ENCODE data around the gene MGAT1. TPM values are rescaled to one million over a fixed set of nuclear protein-coding genes. Genes with fewer than 3 reads are reported as not detected.

The MGAT1 gene
- polyA plus RNA-seq, 1 donor from 2014 or later, result 31.8 TPM

DNA sequence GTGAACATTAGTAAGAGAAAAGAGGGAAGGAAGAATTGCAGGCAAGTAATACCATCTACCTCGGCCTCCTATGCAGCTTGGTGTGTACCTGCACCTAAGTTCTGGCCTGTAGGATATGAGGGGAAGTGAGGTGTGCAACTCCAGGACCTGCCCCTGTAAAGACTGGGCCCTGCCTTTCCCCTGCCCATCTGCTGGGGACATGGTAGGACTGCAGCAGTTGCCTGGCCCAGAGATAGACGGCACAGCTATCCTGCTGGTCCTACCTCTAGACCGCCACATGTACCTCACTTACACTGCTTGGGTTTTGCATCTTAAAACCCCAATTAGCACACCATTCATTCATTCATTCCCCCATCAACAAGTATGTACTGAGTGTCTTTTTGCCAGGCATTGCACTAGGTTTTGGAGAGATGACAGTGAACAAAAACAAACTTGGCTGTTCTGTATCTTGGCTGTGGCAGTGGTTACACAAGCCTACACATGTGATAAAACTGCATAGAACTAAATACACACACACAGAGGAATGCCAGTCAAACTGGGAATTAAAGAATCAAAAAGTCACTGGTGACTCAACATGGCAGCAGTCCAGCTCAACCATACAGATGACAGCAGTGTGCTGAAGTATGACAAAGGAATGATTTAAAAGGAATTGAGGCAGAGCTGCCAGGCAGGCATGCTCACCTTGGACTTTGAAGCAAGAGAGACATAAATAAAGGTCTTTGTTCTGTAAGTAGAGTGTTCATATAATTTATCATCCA is 23.3 kb upstream of the MGAT1 start:
- Histone ChIP-seq H3K27ac (ENCODE audit: low read length) (no peak overlapping the region), H3K4me3 (ENCODE audit: low read length) (no peak overlapping the region), H3K79me2 (replicated peaks; ENCODE audit: insufficient read depth, low read length) (no peaks in the 10 kb centered on the region), H4K20me1 (ENCODE audit: insufficient read depth) (no peaks in the 10 kb centered on the region), H3K9me2 (ENCODE audit: insufficient read depth, low read length) (no peaks in the 10 kb centered on the region), H3K9ac (ENCODE audit: low read length) (no peak overlapping the region), H2AFZ (ENCODE audit: low read depth, low read length) (no peak overlapping the region), H3K36me3 (ENCODE audit: insufficient read depth, low read length) (no peaks in the 10 kb centered on the region), H3K4me2 (ENCODE audit: low read length) (no peak overlapping the region), H3F3A (ENCODE audit: insufficient read depth, low read length, poor library complexity, severe bottlenecking) (no peaks in the 10 kb centered on the region), H3K9me3 (ENCODE audit: low read length) (no peaks in the 10 kb centered on the region), H3K27me3 (ENCODE audit: insufficient read depth, low read depth, low read length) (peaks cover 1% of the 10 kb centered on the region)
- TF ChIP-seq EZH2 (IDR thresholded peaks at IDR 0.05; ENCODE audit: borderline replicate concordance, insufficient read depth, low read length, poor library complexity, severe bottlenecking) (no peak), POLR2AphosphoS5 (IDR thresholded peaks at IDR 0.05) (no peak), REST (IDR thresholded peaks at IDR 0.05; ENCODE audit: borderline replicate concordance) (no peak), MXI1 (conservative IDR thresholded peaks at IDR 0.05; ENCODE audit: poor library complexity, severe bottlenecking) (no peak), TAF1 (IDR thresholded peaks at IDR 0.05; ENCODE audit: low read depth) (no peak), SMC3 (conservative IDR thresholded peaks at IDR 0.05; ENCODE audit: poor library complexity) (no peak), RAD21 (conservative IDR thresholded peaks at IDR 0.05) (no peak), EP300 (conservative IDR thresholded peaks at IDR 0.05; ENCODE audit: poor library complexity, severe bottlenecking) (no peak)
- TF ChIP-seq, protein P1, sequence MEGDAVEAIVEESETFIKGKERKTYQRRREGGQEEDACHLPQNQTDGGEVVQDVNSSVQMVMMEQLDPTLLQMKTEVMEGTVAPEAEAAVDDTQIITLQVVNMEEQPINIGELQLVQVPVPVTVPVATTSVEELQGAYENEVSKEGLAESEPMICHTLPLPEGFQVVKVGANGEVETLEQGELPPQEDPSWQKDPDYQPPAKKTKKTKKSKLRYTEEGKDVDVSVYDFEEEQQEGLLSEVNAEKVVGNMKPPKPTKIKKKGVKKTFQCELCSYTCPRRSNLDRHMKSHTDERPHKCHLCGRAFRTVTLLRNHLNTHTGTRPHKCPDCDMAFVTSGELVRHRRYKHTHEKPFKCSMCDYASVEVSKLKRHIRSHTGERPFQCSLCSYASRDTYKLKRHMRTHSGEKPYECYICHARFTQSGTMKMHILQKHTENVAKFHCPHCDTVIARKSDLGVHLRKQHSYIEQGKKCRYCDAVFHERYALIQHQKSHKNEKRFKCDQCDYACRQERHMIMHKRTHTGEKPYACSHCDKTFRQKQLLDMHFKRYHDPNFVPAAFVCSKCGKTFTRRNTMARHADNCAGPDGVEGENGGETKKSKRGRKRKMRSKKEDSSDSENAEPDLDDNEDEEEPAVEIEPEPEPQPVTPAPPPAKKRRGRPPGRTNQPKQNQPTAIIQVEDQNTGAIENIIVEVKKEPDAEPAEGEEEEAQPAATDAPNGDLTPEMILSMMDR (IDR thresholded peaks at IDR 0.05; ENCODE audit: poor library complexity, severe bottlenecking), result no peak

- Histone ChIP-seq H3K27me3 (ENCODE audit: insufficient read depth, low read depth, low read length) (no peaks in the 10 kb centered on the region), H3K9me2 (ENCODE audit: insufficient read depth, low read length) (no peaks in the 10 kb centered on the region), H3K9me3 (ENCODE audit: low read length) (no peaks in the 10 kb centered on the region), H4K20me1 (ENCODE audit: insufficient read depth) (no peaks in the 10 kb centered on the region), H3F3A (ENCODE audit: insufficient read depth, low read length, poor library complexity, severe bottlenecking) (no peaks in the 10 kb centered on the region), H3K9ac (ENCODE audit: low read length) (no peak overlapping the region), H3K27ac (ENCODE audit: low read length) (no peak overlapping the region), H3K79me2 (replicated peaks; ENCODE audit: insufficient read depth, low read length) (no peaks in the 10 kb centered on the region), H3K36me3 (ENCODE audit: insufficient read depth, low read length) (no peaks in the 10 kb centered on the region), H3K4me2 (ENCODE audit: low read length) (no peak overlapping the region), H2AFZ (ENCODE audit: low read depth, low read length) (no peak overlapping the region), H3K4me3 (ENCODE audit: low read length) (no peak overlapping the region)
- TF ChIP-seq REST (IDR thresholded peaks at IDR 0.05; ENCODE audit: borderline replicate concordance), result no peak
- TF ChIP-seq EP300 (conservative IDR thresholded peaks at IDR 0.05; ENCODE audit: poor library complexity, severe bottlenecking), result no peak
- TF ChIP-seq MXI1 (conservative IDR thresholded peaks at IDR 0.05; ENCODE audit: poor library complexity, severe bottlenecking), result no peak
- no peak for TF ChIP-seq RAD21 (conservative IDR thresholded peaks at IDR 0.05)
- no peak for TF ChIP-seq POLR2AphosphoS5 (IDR thresholded peaks at IDR 0.05)
- TF ChIP-seq SMC3 (conservative IDR thresholded peaks at IDR 0.05; ENCODE audit: poor library complexity), result no peak
- no peak for TF ChIP-seq TAF1 (IDR thresholded peaks at IDR 0.05; ENCODE audit: low read depth)
Observed at GRCh38 chr5:180824630-180825476, 22.2 kb upstream of the MGAT1 start.
